HG03342 (cell line): ENCODE results near the gene MYH14.
A peak's percentile ranks its signal among the peaks of the same experiment; 100 is the strongest.
"Not testable (repeated sequence)": the region's sequence is repeated elsewhere in the genome, so short reads cannot be mapped to it uniquely, and the experiment has no call there.

Experiments
- ATAC-seq: cut with Tn5 transposase; IDR thresholded peaks from one replicate; pipeline ENCODE4 v1.9.1; 2021; ENCODE audit warnings: mild to moderate bottlenecking, moderate library complexity; ENCODE audit not compliant: unreplicated experiment

MYH14 gene

GRCh38 chr19:50329926-50330294 lies 126.5 kb downstream of the MYH14 start:
- not testable (repeated sequence) for ATAC-seq

- no peak for ATAC-seq
These were observed 127.1 kb downstream of the MYH14 start for GRCh38 chr19:50330365-50331078.

- no peak for ATAC-seq
These were observed 128.0 kb downstream of the MYH14 start for GRCh38 chr19:50331221-50331993.

GRCh38 chr19:50331994-50332243 lies 128.5 kb downstream of the MYH14 start:
- ATAC-seq, result no peak

GRCh38 chr19:50332244-50333038 lies 129.0 kb downstream of the MYH14 start:
- no peak for ATAC-seq

- ATAC-seq, result peak; percentile 37
These were observed 129.9 kb downstream of the MYH14 start for GRCh38 chr19:50333235-50333736.

- ATAC-seq, result peak; percentile 12
These were observed 130.6 kb downstream of the MYH14 start for GRCh38 chr19:50333737-50334617.

- ATAC-seq, result no peak
These were observed 131.5 kb downstream of the MYH14 start for GRCh38 chr19:50334741-50335421.

GRCh38 chr19:50337031-50337430 lies 133.6 kb downstream of the MYH14 start:
- ATAC-seq, result not testable (repeated sequence)

GRCh38 chr19:50340331-50340730 lies 136.9 kb downstream of the MYH14 start:
- no peak for ATAC-seq

- peak; percentile 51 for ATAC-seq
These were observed 137.7 kb downstream of the MYH14 start for GRCh38 chr19:50341091-50341564.

- ATAC-seq, result peak; percentile 42
These were observed 141.4 kb downstream of the MYH14 start for GRCh38 chr19:50344661-50345318.

GRCh38 chr19:50347089-50347581 lies 143.7 kb downstream of the MYH14 start:
- ATAC-seq, result peak; percentile 38

GRCh38 chr19:50349277-50350057 lies 146.0 kb downstream of the MYH14 start:
- no peak for ATAC-seq

- ATAC-seq, result no peak
These were observed 148.8 kb downstream of the MYH14 start for GRCh38 chr19:50352242-50352641.

- not testable (repeated sequence) for ATAC-seq
These were observed 150.1 kb downstream of the MYH14 start for GRCh38 chr19:50353487-50353880.

GRCh38 chr19:50356691-50357177 lies 153.3 kb downstream of the MYH14 start:
- ATAC-seq, result no peak
